NT2/D1 (cell line): ENCODE measurements around the gene SIGLEC6.

ENCODE experiments used
- SUZ12 ChIP-seq: IDR thresholded peaks from 2 replicates; pipeline ENCODE4 v1.6.1; 2011; ENCODE audit not compliant: insufficient read length, insufficient read depth; ENCODE audit errors: extremely low read depth
- YY1 ChIP-seq: IDR thresholded peaks from 2 replicates; pipeline ENCODE4 v1.6.1; 2011; ENCODE audit not compliant: insufficient read length, insufficient read depth

DNA sequence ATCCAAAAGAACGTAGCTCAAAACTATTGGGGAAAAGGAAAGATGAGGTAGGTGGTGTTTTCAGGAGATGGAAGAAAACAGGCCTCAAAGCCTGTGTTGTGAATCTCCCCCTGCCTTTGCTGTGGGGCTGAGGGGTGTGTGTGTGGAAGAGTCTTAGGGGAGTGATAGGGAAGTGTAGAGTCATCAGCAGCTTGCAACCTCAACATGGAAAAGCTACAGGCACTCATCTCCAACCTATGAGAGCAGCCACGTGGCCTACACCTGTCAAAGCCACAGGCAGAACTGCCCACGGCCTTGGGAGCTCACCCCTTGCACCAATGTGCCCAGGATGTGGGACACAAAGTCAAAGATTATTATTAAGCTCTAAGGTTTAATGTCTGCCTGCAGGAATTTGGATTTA is 25.6 kb downstream of the SIGLEC6 start:
- TF ChIP-seq YY1 (no peak), SUZ12 (no peak)
